ENCODE data around the gene CDK5RAP3. TPM values are rescaled to one million over a fixed set of nuclear protein-coding genes. Genes with fewer than 3 reads are reported as not detected.

Gene CDK5RAP3
- total RNA-seq, 1 experiment from 2014 or later: 255 TPM

- no peaks in the 10 kb centered on the region for H3K9me3 ChIP-seq (ENCODE audit: control insufficient read depth in 1 of 2, insufficient read depth in 1 of 2, low read depth in 1 of 2, low read length in 2 of 2)
- no peak overlapping the region for H3K4me2 ChIP-seq (ENCODE audit: low read length)
- no peaks in the 10 kb centered on the region for H3K4me1 ChIP-seq (ENCODE audit: control insufficient read depth in 1 of 2, insufficient read depth in 2 of 2, low read length in 2 of 2)
- H3K36me3 ChIP-seq (ENCODE audit: control insufficient read depth in 1 of 2, insufficient read depth in 2 of 2, low read length in 2 of 2): no peaks in the 10 kb centered on the region
- H2AFZ ChIP-seq (ENCODE audit: low read depth, low read length, poor library complexity, severe bottlenecking): no peak overlapping the region
- H3K9me2 ChIP-seq (ENCODE audit: insufficient read depth): no peaks in the 10 kb centered on the region
- H3K4me3 ChIP-seq (replicated peaks in 1 of 2; ENCODE audit: low read depth in 1 of 2, low read length in 2 of 2): no peak overlapping the region
- no peaks in the 10 kb centered on the region for H4K20me1 ChIP-seq (ENCODE audit: insufficient read depth)
- RAD21 ChIA-PET (ENCODE audit: low non-redundant PET in 1 of 2, low total read pairs in 2 of 2, uncharacterized antibody in 2 of 2, unreplicated experiment in 2 of 2): no interaction called here
- CTCF ChIA-PET: interaction anchor here (0.7 kb wide), 1 partner anchor 44 kb away, joined by 3 read pairs; no protein-coding TSS in a partner anchor
- DNase-seq (ENCODE audit: low read depth, low spot score): no peak
- no peak overlapping the region for H3K9ac ChIP-seq (ENCODE audit: low read length)
- H3K27ac ChIP-seq (ENCODE audit: low read depth, low read length): no peak overlapping the region
- TF ChIP-seq POLR2A (IDR thresholded peaks at IDR 0.05; ENCODE audit: borderline replicate concordance, extremely low read depth, insufficient read depth, insufficient read length) (no peak), ATF3 (IDR thresholded peaks at IDR 0.05) (no peak), SRF (IDR thresholded peaks at IDR 0.05; ENCODE audit: low read depth) (no peak), YY1 (IDR thresholded peaks at IDR 0.05; ENCODE audit: extremely low read depth, insufficient replicate concordance, low read depth, low read length) (no peak), POLR2AphosphoS5 (IDR thresholded peaks at IDR 0.05; ENCODE audit: low read depth, low read length) (no peak), SIN3A (IDR thresholded peaks at IDR 0.05; ENCODE audit: low read depth) (no peak), CTCF (IDR thresholded peaks at IDR 0.05 in 2 of 3, conservative IDR thresholded peaks at IDR 0.05 in 1 of 3; ENCODE audit: borderline replicate concordance in 1 of 3, insufficient read depth in 1 of 3, low read depth in 2 of 3, low read length in 2 of 3) (no peak), RAD21 (IDR thresholded peaks at IDR 0.05; ENCODE audit: low read depth) (no peak)
- no TSS peak for BruUV-seq (replicated peaks)
- intact Hi-C loops (cut with micrococcal nuclease): no loop called here
- H3K79me2 ChIP-seq (ENCODE audit: insufficient read depth, low read length): no peaks in the 10 kb centered on the region
- POLR2A ChIA-PET: no interaction called here
- no peak for ATAC-seq
- H3K27me3 ChIP-seq (ENCODE audit: insufficient read depth, low read length): no peaks in the 10 kb centered on the region
Observed at GRCh38 chr17:47990962-47991731, 20.2 kb downstream of the CDK5RAP3 start.

Measured in HCT116 (cell line).